GM23248 (cell line): ENCODE data around the gene MAP1A. TPM values are rescaled to one million over a fixed set of nuclear protein-coding genes. Genes with fewer than 3 reads are reported as not detected.

Experiments used
- DNase-seq: peaks from one replicate; pipeline ENCODE4 v3.0.0-alpha.2; 2015
- H2AFZ ChIP-seq: fragments of 200-600 bp; sonication (generic); 2 replicates; pipeline ENCODE4 v1.6.1; 2016; ENCODE audit warnings: antibody characterized with exemption
- H3F3A ChIP-seq: fragments of 200-600 bp; sonication (generic); 2 replicates; pipeline ENCODE4 v1.6.1; 2016; ENCODE audit warnings: mild to moderate bottlenecking, antibody characterized with exemption, mixed run types; ENCODE audit not compliant: insufficient read depth
- H3K27ac ChIP-seq: fragments of 200-600 bp; sonication (generic); 2 replicates; pipeline ENCODE4 v1.5.1; 2016; ENCODE audit warnings: mild to moderate bottlenecking
- H3K27me3 ChIP-seq: fragments of 200-600 bp; sonication (generic); replicated peaks from 2 replicates; pipeline ENCODE4 v1.6.1; 2016; ENCODE audit warnings: mild to moderate bottlenecking; ENCODE audit not compliant: insufficient read depth
- H3K36me3 ChIP-seq: fragments of 200-600 bp; sonication (generic); 2 replicates; pipeline ENCODE4 v1.6.1; 2016; ENCODE audit warnings: low read depth, mild to moderate bottlenecking
- H3K4me1 ChIP-seq: fragments of 200-600 bp; sonication (generic); 2 replicates; pipeline ENCODE4 v1.6.1; 2016; ENCODE audit warnings: mild to moderate bottlenecking; ENCODE audit not compliant: insufficient read depth
- H3K4me2 ChIP-seq: fragments of 200-600 bp; sonication (generic); one replicate; pipeline ENCODE4 v1.6.1; 2016; ENCODE audit warnings: mild to moderate bottlenecking; ENCODE audit not compliant: unreplicated experiment
- H3K4me3 ChIP-seq: fragments of 200-600 bp; sonication (generic); 2 replicates; pipeline ENCODE4 v1.5.1; 2016; ENCODE audit warnings: mild to moderate bottlenecking
- H3K79me2 ChIP-seq: fragments of 200-600 bp; sonication (generic); 2 replicates; pipeline ENCODE4 v1.6.1; 2016; ENCODE audit warnings: mild to moderate bottlenecking; ENCODE audit not compliant: insufficient read depth
- H3K9ac ChIP-seq: fragments of 200-600 bp; sonication (generic); 2 replicates; pipeline ENCODE4 v1.6.1; 2016; ENCODE audit warnings: mild to moderate bottlenecking
- H3K9me2 ChIP-seq: fragments of 200-600 bp; sonication (generic); 2 replicates; pipeline ENCODE4 v1.6.1; 2016; ENCODE audit warnings: mixed run types, mild to moderate bottlenecking, moderate library complexity; ENCODE audit not compliant: insufficient read depth
- H3K9me3 ChIP-seq: fragments of 200-600 bp; sonication (generic); one replicate; pipeline ENCODE4 v1.6.1; 2017; ENCODE audit warnings: low read depth
- H4K20me1 ChIP-seq: fragments of 200-600 bp; sonication (generic); 2 replicates; pipeline ENCODE4 v1.6.0; 2016; ENCODE audit not compliant: insufficient read depth
- EZH2 ChIP-seq: fragments of 200-600 bp; sonication (generic); IDR thresholded peaks from 2 replicates; pipeline ENCODE4 v1.6.1; 2018; ENCODE audit warnings: antibody characterized with exemption, mild to moderate bottlenecking; ENCODE audit not compliant: insufficient read depth, poor library complexity, severe bottlenecking
- EZH2phosphoT487 ChIP-seq: fragments of 200-600 bp; sonication (generic); IDR thresholded peaks from 2 replicates; pipeline ENCODE4 v1.6.1; 2018; ENCODE audit warnings: antibody characterized with exemption, moderate library complexity, mild to moderate bottlenecking, low read depth; ENCODE audit not compliant: insufficient read depth
- WGBS, 2 experiments: methylation state at CpG; one replicate each; pipeline ENCODE4 v1.1.6; 2015 to 2017; ENCODE audit warnings: low lambda C conversion rate in 2 of 2, low coverage in 1 of 2; ENCODE audit errors: missing lambda C conversion rate in 2 of 2; 5-methylcytosine and 5-hydroxymethylcytosine counted together
- in situ Hi-C: fragments of 300-500 bp; cut with MboI; formaldehyde crosslinking; loops from 2 replicates; pipeline ENCODE4 v1.15.0; 2020
- polyA plus RNA-seq: library from polyadenylated mRNA; unstranded; fragments of >200 nt; fragmentation: Nextera tagmentation; extraction: Ambion mirVana; gene quantifications from 2 replicates; pipeline ENCODE4 v1.2.1, GENCODE V29; 2016
- total RNA-seq: library from RNA; depleted of rRNA; stranded (reverse); fragments of >200 nt; shearing (Covaris generic); gene quantifications from 2 replicates; pipeline ENCODE4 v1.2.3, GENCODE V29; 2014

The MAP1A gene
- total and polyA plus RNA-seq, 2 experiments from 2014 or later = 30.3 to 61.9 TPM

GRCh38 chr15:43489191-43489590 lies 28.2 kb upstream of the MAP1A start:
- H3K79me2 ChIP-seq = peaks cover 57% of the 10 kb centered on the region
- H3K4me2 ChIP-seq = no peak overlapping the region
- no peak overlapping the region for H3K27ac ChIP-seq
- no peaks in the 10 kb centered on the region for H3K9me2 ChIP-seq
- no peaks in the 10 kb centered on the region for H4K20me1 ChIP-seq
- no peak for DNase-seq
- 26 to 30% methylated on average over 1 of the region's 1 CpG for WGBS, 2 experiments
- H3K9ac ChIP-seq = no peak overlapping the region
- no peaks in the 10 kb centered on the region for H3K9me3 ChIP-seq
- in situ Hi-C loops = no loop called here
- H3K27me3 ChIP-seq = no peaks in the 10 kb centered on the region
- peaks cover 43% of the 10 kb centered on the region for H3K36me3 ChIP-seq
- H3F3A ChIP-seq = peaks cover 9% of the 10 kb centered on the region
- no peak overlapping the region for H2AFZ ChIP-seq
- no peak for TF ChIP-seq EZH2
- no peak for TF ChIP-seq EZH2phosphoT487
- H3K4me1 ChIP-seq = peaks cover 16% of the 10 kb centered on the region
- H3K4me3 ChIP-seq = no peak overlapping the region

- no peak for DNase-seq
- Histone ChIP-seq H3K27me3 (no peaks in the 10 kb centered on the region), H3K9me2 (no peaks in the 10 kb centered on the region), H3F3A (no peaks in the 10 kb centered on the region; the same call in 1 of the 2 replicates), H4K20me1 (no peaks in the 10 kb centered on the region), H2AFZ (peak overlapping the region; percentile 99), H3K9me3 (no peaks in the 10 kb centered on the region), H3K4me2 (peak overlapping the region; percentile 97), H3K36me3 (peaks cover 30% of the 10 kb centered on the region), H3K27ac (peak overlapping the region; percentile 77), H3K4me1 (peaks cover 16% of the 10 kb centered on the region), H3K9ac (peak overlapping the region; percentile 94), H3K79me2 (peaks cover 49% of the 10 kb centered on the region), H3K4me3 (peak overlapping the region; percentile 86)
- in situ Hi-C loops = no loop called here
- 7 to 10% methylated on average over 7 of the region's 7 CpGs for WGBS, 2 experiments
- TF ChIP-seq EZH2 (no peak), EZH2phosphoT487 (no peak)
Measured at GRCh38 chr15:43492266-43492665, 25.1 kb upstream of the MAP1A start.

GRCh38 chr15:43492673-43493601 lies 24.5 kb upstream of the MAP1A start, which contains the start of gene TP53BP1:
TSS of gene TP53BP1 (minus strand) at chr15:43493156. CDS start at chr15:43493043, 113 bp downstream.
- 1% methylated on average over 48 to 54 of the region's 54 CpGs for WGBS, 2 experiments
- H3K27me3 ChIP-seq = no peaks in the 10 kb centered on the region
- no peaks in the 10 kb centered on the region; the same call in 1 of the 2 replicates for H3F3A ChIP-seq
- peaks cover 25% of the 10 kb centered on the region for H3K36me3 ChIP-seq
- no peaks in the 10 kb centered on the region for H3K9me3 ChIP-seq
- H2AFZ ChIP-seq = peak within 1 kb of the TSS; percentile 99
- peak within 1 kb of the TSS; percentile 97 for H3K4me2 ChIP-seq
- H4K20me1 ChIP-seq = no peaks in the 10 kb centered on the region
- peak within 1 kb of the TSS; percentile 77 for H3K27ac ChIP-seq
- no peaks in the 10 kb centered on the region for H3K9me2 ChIP-seq
- peak within 1 kb of the TSS; percentile 86 for H3K4me3 ChIP-seq
- in situ Hi-C loops = no loop called here
- TF ChIP-seq EZH2 = no peak
- no peak for TF ChIP-seq EZH2phosphoT487
- H3K9ac ChIP-seq = peak within 1 kb of the TSS; percentile 94
- peak; percentile 98 for DNase-seq
- peaks cover 48% of the 10 kb centered on the region for H3K79me2 ChIP-seq
- H3K4me1 ChIP-seq = peaks cover 16% of the 10 kb centered on the region

GRCh38 chr15:43493703-43494472 lies 23.5 kb upstream of the MAP1A start:
- Histone ChIP-seq H3K9ac (peak overlapping the region; percentile 94), H3K36me3 (peaks cover 25% of the 10 kb centered on the region), H3K9me3 (no peaks in the 10 kb centered on the region), H2AFZ (peak overlapping the region; percentile 99), H3K79me2 (peaks cover 40% of the 10 kb centered on the region), H3K4me3 (peak overlapping the region; percentile 86), H4K20me1 (no peaks in the 10 kb centered on the region), H3K4me1 (peaks cover 16% of the 10 kb centered on the region), H3F3A (no peaks in the 10 kb centered on the region; the same call in 1 of the 2 replicates), H3K4me2 (peak overlapping the region; percentile 97), H3K27ac (peak overlapping the region; percentile 49), H3K9me2 (no peaks in the 10 kb centered on the region), H3K27me3 (no peaks in the 10 kb centered on the region)
- in situ Hi-C loops = no loop called here
- no peak for TF ChIP-seq EZH2phosphoT487
- no peak for TF ChIP-seq EZH2
- no peak for DNase-seq
- WGBS, 2 experiments = 41 to 42% methylated on average over 7 of the region's 7 CpGs
